Limb (tissue), 2 donors: ENCODE measurements around the gene SLC12A7.
"Not testable (repeated sequence)": the region's sequence is repeated elsewhere in the genome, so short reads cannot be mapped to it uniquely, and the experiment has no call there.

Experiments used
- DNase-seq, 2 donors: peaks; one replicate each; pipeline ENCODE4 v3.0.0-alpha.2; 2016; ENCODE audit errors: extremely low spot score in 2 of 2

SLC12A7 gene

GRCh38 chr5:1064383-1065142, 47.3 kb downstream of the SLC12A7 start:
- no peak for DNase-seq

- DNase-seq, result no peak
Observed at GRCh38 chr5:1063661-1064382, 48.0 kb downstream of the SLC12A7 start.

GRCh38 chr5:1062761-1063568, 48.9 kb downstream of the SLC12A7 start:
- no peak for DNase-seq

- no peak for DNase-seq
Observed at GRCh38 chr5:1061916-1062315, 49.9 kb downstream of the SLC12A7 start.

DNA sequence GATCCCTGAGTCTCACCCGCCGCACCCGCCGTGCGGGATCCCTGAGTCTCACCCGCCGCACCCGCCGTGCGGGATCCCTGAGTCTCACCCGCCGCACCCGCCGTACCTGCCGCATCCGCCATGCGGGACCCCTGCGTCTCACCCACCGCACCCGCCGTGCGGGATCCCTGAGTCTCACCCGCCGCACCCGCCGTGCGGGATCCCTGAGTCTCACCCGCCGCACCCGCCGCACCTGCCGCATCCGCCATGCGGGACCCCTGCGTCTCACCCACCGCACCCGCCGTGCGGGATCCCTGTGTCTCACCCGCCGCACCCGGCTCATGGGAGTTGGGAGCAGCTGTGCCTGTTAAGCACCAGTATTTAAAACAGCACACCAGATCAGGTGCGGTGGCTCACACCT, 50.6 kb downstream of the SLC12A7 start:
- not testable (repeated sequence) for DNase-seq

- DNase-seq, result no peak
Observed at GRCh38 chr5:1060535-1060981, 51.3 kb downstream of the SLC12A7 start.

DNA sequence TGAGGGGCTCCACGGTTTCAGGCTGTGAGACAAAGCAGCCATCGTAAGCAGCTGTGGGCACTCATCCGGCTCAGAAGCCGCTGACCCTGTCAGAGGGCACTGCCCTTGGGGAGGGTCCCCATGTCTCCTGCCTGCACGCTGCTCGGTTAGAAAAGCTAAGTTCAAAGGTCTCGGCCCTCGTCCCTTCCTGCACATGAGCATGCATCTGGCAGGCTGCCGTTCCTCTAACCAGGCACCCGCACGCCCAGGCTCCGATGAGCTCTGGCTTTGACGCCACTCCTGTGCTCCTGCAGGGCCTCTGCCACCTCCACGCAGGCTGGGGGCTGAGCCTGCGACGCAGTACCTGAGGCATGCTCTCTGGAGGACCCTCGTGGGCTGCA, 52.0 kb downstream of the SLC12A7 start:
- no peak for DNase-seq

- no peak for DNase-seq
Observed at GRCh38 chr5:1058988-1059883, 52.6 kb downstream of the SLC12A7 start.

DNA sequence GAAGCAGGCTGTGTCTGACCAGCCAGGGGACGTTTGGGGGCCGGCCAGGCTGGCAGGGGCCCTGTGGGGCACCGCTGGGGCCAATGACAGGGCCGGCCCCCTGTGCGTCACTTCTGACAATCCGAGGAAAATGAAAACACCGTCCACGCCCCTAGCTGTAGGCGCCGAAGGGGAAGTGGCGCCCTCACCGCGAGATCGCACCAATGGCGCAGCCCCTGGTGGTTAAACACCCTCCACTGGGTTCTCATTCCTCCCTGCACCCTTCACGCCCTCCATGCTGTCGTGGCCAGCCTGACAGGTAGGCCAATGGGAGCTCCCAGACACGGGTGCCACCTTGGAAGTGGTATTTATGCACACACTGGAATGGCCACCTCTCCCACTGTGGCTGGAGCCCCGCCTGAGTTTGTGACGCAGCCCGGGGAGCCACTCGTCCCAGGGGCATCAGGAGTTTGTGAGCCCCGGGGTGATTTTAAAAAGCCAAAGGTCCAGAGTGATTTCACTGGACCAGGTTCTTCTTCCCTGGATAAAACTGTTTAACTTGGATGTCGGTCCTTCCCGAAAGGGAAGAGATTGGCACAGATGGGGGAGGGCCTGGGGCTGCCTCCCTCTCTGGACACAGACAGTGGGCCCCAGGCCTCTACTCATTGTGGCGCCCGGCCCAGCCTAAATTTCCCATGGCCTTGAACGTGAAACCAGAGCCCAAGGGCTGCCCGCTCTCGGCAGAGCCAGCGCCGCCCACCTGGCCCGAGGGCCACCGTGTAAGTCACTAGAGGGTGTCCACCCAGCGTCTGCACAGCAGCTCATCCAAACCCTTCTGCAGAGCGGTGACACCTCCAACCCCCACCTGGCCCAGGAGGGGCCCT, 53.5 kb downstream of the SLC12A7 start:
- no peak for DNase-seq

DNA sequence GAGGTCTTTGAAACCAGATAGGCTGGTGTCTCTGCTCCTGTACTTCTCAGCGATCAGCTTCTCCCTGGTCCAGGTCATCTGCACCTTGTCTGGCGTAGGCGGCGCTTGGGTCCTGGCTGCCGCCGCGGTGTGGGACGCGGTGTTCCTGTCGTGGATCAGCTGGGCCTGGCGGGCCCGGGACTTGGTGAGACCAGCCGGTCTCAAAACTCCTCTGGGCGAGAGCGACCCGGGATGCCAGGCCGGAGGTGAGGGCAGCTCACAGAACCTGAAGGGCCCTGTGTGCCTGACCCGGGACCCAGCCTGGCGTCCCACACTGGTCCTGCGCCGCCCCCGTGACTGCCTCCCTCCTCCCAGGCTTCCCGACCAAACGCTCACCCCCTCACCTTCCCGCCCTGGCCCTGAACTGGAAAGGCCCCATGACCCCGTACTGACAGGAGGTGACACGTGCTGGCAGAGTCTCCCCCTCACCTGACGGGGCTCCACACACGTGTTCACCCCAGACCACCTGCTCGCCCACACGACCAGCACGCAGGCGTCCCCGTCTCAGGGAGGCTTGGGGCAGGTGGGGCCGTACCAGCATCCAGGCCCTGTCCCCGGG, 54.3 kb downstream of the SLC12A7 start:
- DNase-seq, result no peak

DNA sequence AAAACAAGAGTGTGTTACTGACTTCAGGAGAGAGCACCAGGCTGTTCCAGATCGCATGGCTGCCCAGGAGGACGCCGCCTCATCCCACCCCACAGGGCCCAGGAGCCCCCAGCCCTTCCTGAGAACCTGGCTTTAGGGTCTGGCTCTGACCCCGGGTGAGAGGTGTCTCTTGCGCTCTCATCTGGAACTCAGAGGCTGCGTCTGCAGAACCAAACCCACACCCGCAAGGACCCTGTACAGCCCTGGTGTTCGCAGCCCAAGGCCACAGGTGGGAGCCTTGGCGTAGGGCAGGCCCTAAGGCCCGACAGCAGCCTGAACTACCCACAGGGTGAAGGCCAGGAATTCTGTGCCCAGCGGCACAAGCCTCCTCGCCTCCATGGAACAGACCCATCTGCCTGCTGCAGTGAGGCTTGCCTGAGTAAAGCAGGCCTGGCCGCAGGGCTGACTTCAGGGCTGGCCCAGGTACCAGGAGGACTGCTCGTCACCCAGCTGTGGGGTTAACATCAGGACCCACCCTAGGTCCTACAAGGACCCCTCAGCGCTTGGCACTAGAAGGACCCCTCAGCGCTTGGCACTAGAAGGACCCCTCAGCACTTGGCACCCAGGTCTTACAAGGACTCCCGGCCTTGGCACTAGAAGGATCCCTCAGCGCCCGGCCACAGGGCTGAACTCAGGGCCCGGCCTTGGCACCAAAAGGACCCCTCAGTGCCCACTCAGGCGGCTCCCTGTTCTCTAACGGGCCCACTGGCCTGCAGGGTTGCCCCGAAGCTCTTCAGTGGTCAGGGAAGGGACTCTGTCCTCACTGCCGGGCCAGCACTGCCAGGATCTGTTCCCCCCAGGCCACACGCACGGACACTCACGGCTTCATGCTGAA, 55.0 kb downstream of the SLC12A7 start:
- no peak for DNase-seq

DNA sequence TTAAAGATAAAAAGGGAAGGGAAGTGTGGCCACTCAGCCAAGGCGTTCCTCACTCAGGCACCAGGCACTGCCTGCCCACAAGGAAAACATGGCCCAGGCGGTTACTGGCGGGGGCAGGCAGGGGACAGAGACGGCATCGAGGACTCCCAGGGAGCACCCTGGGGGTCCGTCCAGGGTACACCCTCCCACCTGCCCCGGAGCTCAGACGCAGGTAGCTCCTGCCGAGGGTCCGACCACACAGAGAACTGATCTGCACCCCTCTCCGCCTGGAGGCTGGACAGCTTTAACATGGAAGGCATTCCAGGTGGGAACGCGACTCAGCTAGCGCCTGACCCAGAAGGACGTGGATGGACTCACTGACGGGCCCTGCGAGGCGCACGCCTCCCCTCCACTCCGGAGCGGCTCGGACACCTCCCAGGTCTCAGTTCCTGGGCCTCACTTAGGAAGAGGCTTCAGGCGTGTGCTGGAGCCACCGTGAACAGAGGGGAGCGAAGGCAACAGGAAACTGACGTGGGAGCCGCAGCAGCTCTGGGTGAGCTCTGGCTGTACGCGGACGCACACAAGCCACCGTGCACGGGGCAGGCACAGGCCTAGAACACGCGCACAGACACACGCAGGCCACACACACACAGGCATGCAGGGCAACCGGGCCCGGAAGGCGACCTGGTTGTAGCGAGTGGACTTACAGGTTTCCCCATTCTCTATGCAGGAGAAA, 55.8 kb downstream of the SLC12A7 start:
- no peak for DNase-seq

- no peak for DNase-seq
Observed at GRCh38 chr5:1054799-1055775, 56.8 kb downstream of the SLC12A7 start.

- DNase-seq, result no peak
Observed at GRCh38 chr5:1054018-1054798, 57.7 kb downstream of the SLC12A7 start.

DNA sequence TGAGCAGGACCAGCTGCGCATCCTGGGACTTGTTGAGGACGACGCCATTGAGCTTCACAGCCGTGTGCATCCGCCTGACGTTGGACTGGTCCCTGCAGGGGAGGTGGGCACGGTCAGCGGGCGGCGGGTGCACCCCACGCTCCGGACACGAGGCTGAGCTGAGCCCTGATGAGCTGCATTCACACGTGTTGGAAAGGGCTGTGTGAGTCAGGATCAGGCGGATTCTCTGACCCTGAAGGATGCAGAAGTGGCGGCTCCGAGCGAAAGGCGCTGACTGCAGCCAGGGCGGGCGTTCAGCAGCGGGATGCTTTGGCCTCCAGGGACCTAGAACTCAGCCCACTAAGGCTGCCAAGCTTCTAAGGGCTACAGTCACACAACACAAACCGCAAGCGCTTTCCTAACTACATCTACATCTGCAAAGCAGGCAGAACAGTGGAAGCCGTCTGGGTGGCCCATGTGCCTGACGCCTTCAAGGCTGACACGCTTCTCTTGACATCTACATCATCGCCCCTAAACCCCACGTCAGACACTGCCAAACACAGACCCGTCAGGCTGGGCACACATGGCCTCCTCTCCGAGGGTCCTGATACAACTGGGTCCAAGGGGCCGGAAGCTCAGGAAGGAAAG, 58.4 kb downstream of the SLC12A7 start:
- no peak for DNase-seq
